KMS-11 (cell line): ENCODE data around the gene ERMARD.

ENCODE experiments used
- H2AFZ ChIP-seq: fragments of 200-600 bp; sonication (generic); 2 replicates; pipeline ENCODE4 v1.6.1; 2016; ENCODE audit warnings: antibody characterized with exemption, mixed run types, low read depth
- H3K27ac ChIP-seq: fragments of 200-600 bp; sonication (generic); 2 replicates; pipeline ENCODE4 v1.6.1; 2016; ENCODE audit warnings: mild to moderate bottlenecking, mixed run types
- H3K27me3 ChIP-seq: fragments of 200-600 bp; sonication (generic); 2 replicates; pipeline ENCODE4 v1.6.1; 2017; ENCODE audit warnings: mild to moderate bottlenecking, low read depth, mixed run types, moderate library complexity; ENCODE audit not compliant: insufficient read depth
- H3K36me3 ChIP-seq: fragments of 200-600 bp; sonication (generic); 2 replicates; pipeline ENCODE4 v1.6.1; 2017; ENCODE audit warnings: mild to moderate bottlenecking, mixed run types; ENCODE audit not compliant: insufficient read depth
- H3K4me1 ChIP-seq: fragments of 200-600 bp; sonication (generic); 2 replicates; pipeline ENCODE4 v1.6.1; 2016; ENCODE audit warnings: mild to moderate bottlenecking, low read depth, mixed run types; ENCODE audit not compliant: poor library complexity, severe bottlenecking
- H3K4me2 ChIP-seq: fragments of 200-600 bp; sonication (generic); 2 replicates; pipeline ENCODE4 v1.7.0; 2016; ENCODE audit warnings: mild to moderate bottlenecking, mixed run types
- H3K4me3 ChIP-seq: fragments of 200-600 bp; sonication (generic); IDR thresholded peaks from 2 replicates; pipeline ENCODE4 v1.6.1; 2017; ENCODE audit warnings: low read depth, low read length, mixed read lengths; ENCODE audit not compliant: insufficient read depth
- H3K79me2 ChIP-seq: fragments of 200-600 bp; sonication (generic); 2 replicates; pipeline ENCODE4 v1.6.1; 2016; ENCODE audit warnings: low read depth, mixed run types; ENCODE audit not compliant: insufficient read depth
- H3K9ac ChIP-seq: fragments of 200-600 bp; sonication (generic); 2 replicates; pipeline ENCODE4 v1.6.1; 2016; ENCODE audit warnings: mild to moderate bottlenecking, mixed run types
- H4K20me1 ChIP-seq: fragments of 200-600 bp; sonication (generic); 2 replicates; pipeline ENCODE4 v1.6.1; 2016; ENCODE audit warnings: mild to moderate bottlenecking, mixed run types; ENCODE audit not compliant: insufficient read depth
- TF ChIP-seq, protein P1 (sequence below): fragments of 200-600 bp; sonication (generic); conservative IDR thresholded peaks from 2 replicates; pipeline ENCODE4 v1.6.1; 2017; ENCODE audit warnings: low read depth, mild to moderate bottlenecking, antibody characterized with exemption, low read length, moderate library complexity, mixed read lengths

The ERMARD gene

GRCh38 chr6:169798764-169799473 lies 47.5 kb downstream of the ERMARD start:
- Histone ChIP-seq H3K27me3 (no peaks in the 10 kb centered on the region; the same call in 1 of the 2 replicates), H3K27ac (no peak overlapping the region), H3K9ac (no peak overlapping the region), H3K79me2 (no peaks in the 10 kb centered on the region), H4K20me1 (no peaks in the 10 kb centered on the region), H3K4me2 (no peak overlapping the region), H3K4me3 (no peak overlapping the region), H2AFZ (no peak overlapping the region; the same call in 1 of the 2 replicates), H3K4me1 (peaks cover 42% of the 10 kb centered on the region), H3K36me3 (no peaks in the 10 kb centered on the region)
- TF ChIP-seq, protein P1, sequence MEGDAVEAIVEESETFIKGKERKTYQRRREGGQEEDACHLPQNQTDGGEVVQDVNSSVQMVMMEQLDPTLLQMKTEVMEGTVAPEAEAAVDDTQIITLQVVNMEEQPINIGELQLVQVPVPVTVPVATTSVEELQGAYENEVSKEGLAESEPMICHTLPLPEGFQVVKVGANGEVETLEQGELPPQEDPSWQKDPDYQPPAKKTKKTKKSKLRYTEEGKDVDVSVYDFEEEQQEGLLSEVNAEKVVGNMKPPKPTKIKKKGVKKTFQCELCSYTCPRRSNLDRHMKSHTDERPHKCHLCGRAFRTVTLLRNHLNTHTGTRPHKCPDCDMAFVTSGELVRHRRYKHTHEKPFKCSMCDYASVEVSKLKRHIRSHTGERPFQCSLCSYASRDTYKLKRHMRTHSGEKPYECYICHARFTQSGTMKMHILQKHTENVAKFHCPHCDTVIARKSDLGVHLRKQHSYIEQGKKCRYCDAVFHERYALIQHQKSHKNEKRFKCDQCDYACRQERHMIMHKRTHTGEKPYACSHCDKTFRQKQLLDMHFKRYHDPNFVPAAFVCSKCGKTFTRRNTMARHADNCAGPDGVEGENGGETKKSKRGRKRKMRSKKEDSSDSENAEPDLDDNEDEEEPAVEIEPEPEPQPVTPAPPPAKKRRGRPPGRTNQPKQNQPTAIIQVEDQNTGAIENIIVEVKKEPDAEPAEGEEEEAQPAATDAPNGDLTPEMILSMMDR, result no peak

- Histone ChIP-seq H3K4me3 (no peak overlapping the region), H3K36me3 (no peaks in the 10 kb centered on the region), H2AFZ (no peak overlapping the region; the same call in 1 of the 2 replicates), H3K79me2 (no peaks in the 10 kb centered on the region), H3K27ac (peak overlapping the region; percentile 71; the same call in 1 of the 2 replicates), H3K9ac (no peak overlapping the region), H3K4me2 (peak overlapping the region; percentile 61), H3K27me3 (no peaks in the 10 kb centered on the region; the same call in 1 of the 2 replicates), H3K4me1 (peaks cover 46% of the 10 kb centered on the region), H4K20me1 (no peaks in the 10 kb centered on the region)
- TF ChIP-seq, protein P1, result no peak
These were observed 48.1 kb downstream of the ERMARD start for GRCh38 chr6:169799474-169799926.

DNA sequence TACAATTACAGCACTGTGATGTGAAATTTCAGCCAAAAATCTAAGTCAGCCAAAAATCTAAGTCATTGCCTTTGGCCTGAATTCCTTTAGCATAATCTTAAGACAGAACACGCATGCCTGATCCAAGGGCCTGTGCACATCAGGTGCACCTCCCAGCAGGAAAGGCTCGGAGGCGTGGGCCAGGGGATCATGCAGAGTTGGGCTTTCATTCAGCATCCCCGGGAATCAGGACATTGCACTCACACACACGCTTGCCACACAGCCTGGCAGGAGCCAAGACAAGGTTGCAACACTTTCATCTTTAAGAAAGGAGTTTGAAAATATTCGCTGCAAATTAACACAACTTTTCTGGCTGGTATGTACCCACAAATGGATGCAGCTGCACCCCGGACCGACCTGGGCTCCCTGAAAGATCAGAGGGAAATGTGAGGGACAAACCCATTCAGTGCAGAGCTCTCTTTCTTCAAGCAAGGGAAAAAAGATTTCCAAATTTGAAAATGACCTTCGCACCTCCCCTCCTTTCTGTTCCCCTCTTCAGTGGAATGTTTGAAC lies 48.8 kb downstream of the ERMARD start:
- Histone ChIP-seq H3K4me2 (peak overlapping the region; percentile 61), H2AFZ (peak overlapping the region; percentile 62), H3K4me1 (peaks cover 46% of the 10 kb centered on the region), H3K36me3 (no peaks in the 10 kb centered on the region), H3K27ac (peak overlapping the region; percentile 71), H4K20me1 (no peaks in the 10 kb centered on the region), H3K79me2 (no peaks in the 10 kb centered on the region), H3K9ac (peak overlapping the region; percentile 42; the same call in 1 of the 2 replicates), H3K4me3 (no peak overlapping the region), H3K27me3 (no peaks in the 10 kb centered on the region; the same call in 1 of the 2 replicates)
- TF ChIP-seq, protein P1, result no peak

- H3K4me2 ChIP-seq, result peak overlapping the region; percentile 61
- peak overlapping the region; percentile 62 for H2AFZ ChIP-seq
- no peaks in the 10 kb centered on the region for H3K36me3 ChIP-seq
- H3K27ac ChIP-seq, result peak overlapping the region; percentile 71
- H3K4me3 ChIP-seq, result no peak overlapping the region
- peak overlapping the region; percentile 42; the same call in 1 of the 2 replicates for H3K9ac ChIP-seq
- no peaks in the 10 kb centered on the region for H3K79me2 ChIP-seq
- TF ChIP-seq, protein P1, result no peak
- peaks cover 46% of the 10 kb centered on the region for H3K4me1 ChIP-seq
- H3K27me3 ChIP-seq, result no peaks in the 10 kb centered on the region; the same call in 1 of the 2 replicates
- H4K20me1 ChIP-seq, result no peaks in the 10 kb centered on the region
These were observed 49.4 kb downstream of the ERMARD start for GRCh38 chr6:169800668-169801395.
